HG02884 (cell line): ENCODE results near the gene CCL3.
"Not testable (repeated sequence)": the region's sequence is repeated elsewhere in the genome, so short reads cannot be mapped to it uniquely, and the experiment has no call there.

Source experiments
- ATAC-seq: cut with Tn5 transposase; IDR thresholded peaks from one replicate; pipeline ENCODE4 v1.9.1; 2021; ENCODE audit warnings: mild to moderate bottlenecking, moderate library complexity; ENCODE audit not compliant: unreplicated experiment

The CCL3 gene

GRCh38 chr17:36089888-36090836 lies at the start of gene CCL3:
CCL3 (minus strand) TSS chr17:36090143; CDS start chr17:36090058, 85 bp downstream.
- peak; percentile 74 for ATAC-seq

DNA sequence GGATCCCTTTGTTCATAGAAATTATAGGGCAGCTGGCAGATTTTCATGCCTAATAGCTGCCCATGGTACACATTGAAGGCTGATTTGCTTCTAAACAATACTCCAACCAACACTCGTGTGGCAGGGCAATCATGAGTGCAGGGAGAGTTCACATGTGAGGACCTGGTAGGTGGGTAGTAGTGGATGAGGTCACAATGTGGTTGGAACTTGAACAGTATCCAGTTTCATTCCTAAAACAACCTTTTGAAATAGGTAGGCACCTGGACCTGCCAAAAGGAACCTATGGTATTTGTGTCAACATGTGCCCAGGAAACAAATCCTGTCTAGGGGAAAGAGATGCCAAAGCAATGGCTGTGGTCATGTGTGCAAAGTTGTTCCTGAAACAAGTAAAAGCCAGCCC lies 46.5 kb upstream of the CCL3 start:
- no peak for ATAC-seq

DNA sequence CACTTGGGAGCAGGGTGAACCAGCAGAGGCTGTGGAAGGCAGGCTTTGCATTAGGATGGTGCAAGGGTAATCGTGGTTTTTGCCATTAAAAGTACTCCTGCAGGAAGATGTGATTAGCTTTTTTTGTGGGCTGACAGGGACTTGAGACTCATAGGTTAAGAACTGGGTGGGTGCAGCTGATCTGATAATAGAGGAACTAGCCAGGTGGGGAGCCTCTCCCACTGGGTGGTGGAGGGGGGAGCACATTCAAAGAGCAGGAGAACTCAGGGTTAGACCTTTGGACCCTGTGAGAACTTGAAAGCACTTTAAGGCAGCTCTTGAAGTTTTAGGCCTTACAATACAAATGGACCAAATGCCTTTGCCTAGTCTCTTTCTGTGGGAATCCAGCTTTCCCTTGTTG lies 46.1 kb upstream of the CCL3 start:
- ATAC-seq, result no peak

- ATAC-seq, result no peak
Observed at GRCh38 chr17:36135465-36135864, 45.5 kb upstream of the CCL3 start.

GRCh38 chr17:36133602-36134236 lies 43.8 kb upstream of the CCL3 start:
- ATAC-seq, result no peak

DNA sequence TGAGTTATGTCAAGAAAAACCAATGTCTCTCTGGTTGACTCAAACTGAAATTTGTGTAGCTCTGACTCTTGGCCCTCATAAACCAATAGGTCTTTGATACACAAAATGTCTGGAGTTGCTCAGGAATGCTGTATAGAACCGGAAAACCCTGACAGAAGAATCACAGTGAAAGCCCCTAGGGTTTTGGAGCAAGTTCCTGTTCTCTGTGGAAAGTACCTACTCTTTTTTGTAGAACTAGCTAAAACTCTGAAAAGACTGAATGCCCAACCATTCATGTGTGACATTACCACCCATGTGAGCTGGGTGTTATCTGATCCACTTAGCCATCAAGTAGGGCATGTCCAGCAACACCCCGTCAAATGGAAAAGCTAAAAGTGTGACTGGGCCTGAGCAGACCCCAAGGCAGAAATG lies 42.5 kb upstream of the CCL3 start:
- no peak for ATAC-seq

- ATAC-seq, result no peak
Observed at GRCh38 chr17:36131931-36132330, 42.0 kb upstream of the CCL3 start.

GRCh38 chr17:36131421-36131820 lies 41.5 kb upstream of the CCL3 start:
- no peak for ATAC-seq

DNA sequence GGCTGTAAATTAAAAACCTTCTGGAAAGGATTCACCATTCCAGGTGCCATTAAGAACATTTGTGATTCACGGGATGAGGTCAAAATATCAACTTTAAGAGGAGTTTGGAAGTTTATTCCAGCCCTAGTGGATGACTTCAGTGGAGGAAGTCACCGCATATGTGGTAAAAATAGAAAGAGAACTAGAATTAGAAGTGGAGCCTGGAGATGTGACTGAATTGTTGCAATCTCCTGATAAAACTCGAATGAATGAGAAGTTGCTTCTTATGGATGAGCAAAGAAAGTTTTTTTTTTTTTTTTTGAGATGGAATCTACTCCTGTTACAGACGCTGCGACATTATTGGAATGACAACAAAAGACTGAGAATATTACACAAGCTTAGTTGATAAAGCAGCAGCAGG lies 40.4 kb upstream of the CCL3 start:
- ATAC-seq, result no peak

DNA sequence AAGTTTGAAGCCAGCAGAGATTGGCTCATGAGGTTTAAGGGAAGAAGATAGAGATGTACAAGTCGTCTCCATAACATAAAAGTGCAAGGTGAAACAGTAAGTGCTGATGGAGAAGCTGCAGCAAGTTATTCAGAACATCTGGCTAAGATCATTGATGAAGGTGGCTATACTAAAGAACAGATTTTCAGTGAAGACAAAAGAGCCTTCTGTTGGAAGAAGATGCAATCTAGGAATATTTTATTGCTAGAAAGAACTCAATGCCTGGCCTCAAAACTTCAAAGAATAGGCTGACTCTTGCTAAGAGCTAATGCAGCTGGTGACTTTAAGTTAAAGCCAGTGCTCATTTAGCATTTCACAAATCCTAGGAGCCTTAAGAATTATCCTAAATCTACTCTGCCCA lies 39.7 kb upstream of the CCL3 start:
- ATAC-seq, result no peak

- ATAC-seq, result no peak
Observed at GRCh38 chr17:36128411-36128978, 38.6 kb upstream of the CCL3 start.

DNA sequence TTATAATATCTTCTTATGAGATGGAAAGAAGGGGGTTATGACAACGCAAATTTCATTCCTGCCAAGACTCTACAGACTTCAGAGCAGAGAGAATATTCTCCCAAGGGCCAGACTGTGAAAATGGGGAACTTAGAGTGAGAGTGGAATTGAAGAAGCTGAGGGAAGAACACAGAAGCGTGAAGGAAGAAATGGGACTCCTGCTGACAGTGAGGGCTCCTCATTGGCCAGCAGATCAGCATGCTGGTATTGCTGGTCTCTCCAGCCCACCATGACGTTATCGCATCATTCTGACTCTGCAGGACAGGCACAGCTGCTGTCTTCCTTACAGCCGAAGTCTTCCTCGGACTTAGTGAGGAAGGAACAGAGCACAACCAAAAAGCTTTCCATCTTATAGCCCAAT lies 38.0 kb upstream of the CCL3 start:
- ATAC-seq, result no peak

GRCh38 chr17:36127199-36127893 lies 37.4 kb upstream of the CCL3 start:
- ATAC-seq, result no peak

DNA sequence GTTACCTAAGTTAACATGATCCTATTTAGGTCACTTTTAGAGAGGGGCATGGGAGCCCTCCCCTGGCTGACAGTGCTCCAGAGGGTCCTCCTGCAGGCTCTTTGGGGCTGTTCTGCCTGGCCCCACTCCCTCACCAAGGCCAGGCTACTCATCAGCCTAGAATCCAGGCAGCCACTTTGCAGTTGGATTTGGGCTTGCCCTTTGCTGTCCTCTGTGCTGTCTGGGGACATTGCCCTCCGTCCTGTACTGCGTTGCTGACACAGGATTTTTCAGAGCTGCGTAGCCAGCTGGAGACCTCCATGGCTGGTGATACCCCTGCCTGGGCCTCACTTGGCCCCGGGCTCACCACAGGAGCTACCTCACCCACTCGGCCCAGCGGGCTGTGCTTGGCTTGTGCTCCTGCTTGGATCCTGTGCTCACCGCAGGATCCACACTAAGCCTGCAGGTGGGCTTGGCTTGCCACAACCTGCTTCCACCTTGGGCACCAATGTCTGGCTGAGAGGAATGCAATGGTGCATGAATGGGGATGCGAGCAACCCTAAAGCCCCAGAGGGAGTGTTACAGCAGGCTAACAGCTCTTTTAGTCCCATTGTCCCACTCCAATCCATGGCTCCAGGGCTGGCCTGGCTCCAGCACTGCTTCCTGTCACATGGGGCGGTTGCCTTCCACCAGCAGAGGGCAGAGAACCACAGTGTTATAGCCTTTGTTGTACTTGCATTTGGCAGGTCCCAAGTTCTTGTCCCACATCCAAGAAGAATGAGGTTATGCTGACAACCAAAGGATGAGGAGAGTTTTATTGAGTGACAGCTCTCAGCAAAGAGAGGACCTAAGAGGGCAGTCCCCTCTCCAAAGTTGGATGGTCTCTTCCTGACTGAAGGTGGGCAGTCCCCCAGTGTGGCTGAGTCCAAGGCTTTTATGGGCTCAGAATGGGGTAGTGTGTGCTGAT lies 35.2 kb upstream of the CCL3 start:
- ATAC-seq, result no peak

DNA sequence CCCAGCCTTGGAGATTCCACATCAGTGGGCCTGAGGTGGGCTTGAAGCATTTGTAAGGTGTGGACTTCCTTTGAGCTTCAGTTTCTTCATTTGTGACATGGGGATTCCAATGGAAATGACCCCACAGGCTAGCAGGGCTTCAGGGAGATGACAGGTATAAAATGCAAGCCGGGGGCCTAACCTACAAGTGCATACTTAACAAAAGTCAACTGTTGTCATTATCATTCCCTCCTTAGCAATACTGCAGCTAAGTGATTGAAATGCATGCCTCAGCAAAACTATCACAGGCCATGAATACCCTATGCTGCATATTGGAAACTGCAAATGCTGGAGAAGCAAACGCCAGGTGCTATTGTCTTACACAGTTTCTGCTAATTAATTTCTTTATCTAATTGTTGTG lies 33.5 kb upstream of the CCL3 start:
- ATAC-seq, result no peak

DNA sequence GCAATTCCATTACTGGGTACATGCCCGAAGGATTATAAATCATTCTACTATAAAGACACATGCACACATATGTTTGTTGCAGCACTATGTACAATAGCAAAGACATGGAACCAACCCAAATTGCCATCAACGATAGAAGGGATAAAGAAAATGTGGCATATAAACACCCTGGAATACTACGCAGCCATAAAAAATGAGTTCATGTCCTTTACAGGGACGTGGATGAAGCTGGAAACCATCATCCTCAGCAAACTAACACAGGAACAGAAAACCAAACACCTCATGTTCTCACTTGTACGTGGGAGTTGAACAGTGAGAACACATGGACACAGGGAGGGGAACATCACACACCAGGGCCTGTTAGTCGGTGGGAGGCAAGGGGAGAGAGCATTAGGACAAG lies 31.2 kb upstream of the CCL3 start:
- ATAC-seq, result not testable (repeated sequence)

DNA sequence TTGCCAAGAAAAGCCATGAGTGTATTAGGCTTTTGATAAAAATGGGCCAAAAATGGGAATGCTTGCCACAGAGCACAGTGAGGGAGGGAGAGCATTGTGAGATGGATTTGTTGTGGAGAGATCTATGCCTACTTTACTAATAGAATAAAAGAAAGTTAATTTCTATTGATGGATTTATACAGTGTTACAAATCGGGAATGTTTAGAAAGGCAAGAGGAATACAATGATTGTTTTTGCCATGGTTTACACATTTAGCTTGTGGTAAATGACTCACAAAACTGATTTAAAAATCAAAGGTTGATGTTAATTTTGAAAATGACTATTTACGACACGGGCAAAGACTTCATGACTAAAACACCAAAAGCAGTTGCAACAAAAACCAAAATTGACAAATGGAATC lies 30.3 kb upstream of the CCL3 start:
- no peak for ATAC-seq

- no peak for ATAC-seq
Observed at GRCh38 chr17:36118477-36119353, 28.8 kb upstream of the CCL3 start.
